ENCODE data around the gene KCTD17.

DNA sequence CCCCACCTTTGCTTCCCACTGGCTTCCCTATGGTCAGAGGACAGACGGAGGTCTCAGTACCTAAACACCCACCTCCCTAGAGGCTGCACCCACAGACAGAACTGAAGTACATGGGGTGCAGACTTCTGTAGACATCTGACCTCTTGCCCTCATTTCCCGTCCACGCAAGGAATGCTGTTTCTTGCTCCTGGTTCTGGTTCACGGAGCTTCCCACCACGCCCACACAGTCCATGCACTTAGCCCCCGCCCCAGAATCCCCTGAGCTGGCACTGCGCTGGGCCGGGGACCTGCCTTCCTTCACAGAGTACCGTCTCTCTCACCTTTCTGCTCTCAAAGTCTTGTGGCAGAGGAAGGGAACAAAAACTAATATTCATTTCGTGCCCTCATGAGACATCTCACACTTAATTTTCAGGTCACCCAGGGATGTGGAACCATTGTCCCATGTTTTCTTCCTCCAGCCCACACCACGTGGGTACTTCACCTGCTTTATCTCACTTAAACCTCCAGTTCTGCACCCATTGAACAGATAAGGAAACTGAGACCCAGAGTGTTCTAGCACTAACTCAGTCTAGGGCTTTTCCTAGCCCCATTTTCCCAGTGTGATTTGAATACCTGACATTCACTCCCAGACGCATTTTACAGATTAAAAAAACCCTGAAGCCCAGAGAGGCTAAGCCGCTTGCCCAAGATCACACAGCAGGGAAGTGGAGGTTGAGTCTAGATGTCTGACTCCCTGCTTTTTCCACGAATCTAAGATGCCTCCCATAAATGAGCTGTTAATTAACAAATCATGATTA is 52.3 kb downstream of the KCTD17 start:
- TF ChIP-seq FOXM1 (IDR thresholded peaks at IDR 0.05; ENCODE audit: borderline replicate concordance) (no peak), TARDBP (IDR thresholded peaks at IDR 0.05) (no peak), SP1 (IDR thresholded peaks at IDR 0.05) (no peak), BHLHE40 (IDR thresholded peaks at IDR 0.05; ENCODE audit: borderline replicate concordance) (no peak), SUZ12 (IDR thresholded peaks at IDR 0.05) (no peak), FOXA1 (IDR thresholded peaks at IDR 0.05) (no peak), LEF1 (IDR thresholded peaks at IDR 0.05; ENCODE audit: borderline replicate concordance) (no peak), ZNF384 (IDR thresholded peaks at IDR 0.05) (no peak), ARNT (IDR thresholded peaks at IDR 0.05) (no peak), FOXK2 (IDR thresholded peaks at IDR 0.05) (no peak)
- TF ChIP-seq, protein P1, sequence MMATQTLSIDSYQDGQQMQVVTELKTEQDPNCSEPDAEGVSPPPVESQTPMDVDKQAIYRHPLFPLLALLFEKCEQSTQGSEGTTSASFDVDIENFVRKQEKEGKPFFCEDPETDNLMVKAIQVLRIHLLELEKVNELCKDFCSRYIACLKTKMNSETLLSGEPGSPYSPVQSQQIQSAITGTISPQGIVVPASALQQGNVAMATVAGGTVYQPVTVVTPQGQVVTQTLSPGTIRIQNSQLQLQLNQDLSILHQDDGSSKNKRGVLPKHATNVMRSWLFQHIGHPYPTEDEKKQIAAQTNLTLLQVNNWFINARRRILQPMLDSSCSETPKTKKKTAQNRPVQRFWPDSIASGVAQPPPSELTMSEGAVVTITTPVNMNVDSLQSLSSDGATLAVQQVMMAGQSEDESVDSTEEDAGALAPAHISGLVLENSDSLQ (IDR thresholded peaks at IDR 0.05) = no peak

All from HEK293T (cell line).